Measurements from ENCODE around the gene ZNRF2.
"Not testable (repeated sequence)": the region's sequence is repeated elsewhere in the genome, so short reads cannot be mapped to it uniquely, and the experiment has no call there.

- not testable (repeated sequence) for TF ChIP-seq CTCF (IDR thresholded peaks at IDR 0.05; ENCODE audit: insufficient read depth, low read length, poor library complexity, severe bottlenecking); EZH2phosphoT487 (conservative IDR thresholded peaks at IDR 0.05; ENCODE audit: low read length)
These were observed 96.4 kb downstream of the ZNRF2 start for GRCh38 chr7:30380824-30381223.

Data from SU-DHL-6 (cell line).